Fibroblast of skin of scalp (primary cell): ENCODE results near the gene SF3B5.
"Not testable (repeated sequence)": the region's sequence is repeated elsewhere in the genome, so short reads cannot be mapped to it uniquely, and the experiment has no call there.

Source experiments
- DNase-seq: peaks from one replicate; pipeline ENCODE4 v3.0.0-alpha.2; 2013

The SF3B5 gene

DNA sequence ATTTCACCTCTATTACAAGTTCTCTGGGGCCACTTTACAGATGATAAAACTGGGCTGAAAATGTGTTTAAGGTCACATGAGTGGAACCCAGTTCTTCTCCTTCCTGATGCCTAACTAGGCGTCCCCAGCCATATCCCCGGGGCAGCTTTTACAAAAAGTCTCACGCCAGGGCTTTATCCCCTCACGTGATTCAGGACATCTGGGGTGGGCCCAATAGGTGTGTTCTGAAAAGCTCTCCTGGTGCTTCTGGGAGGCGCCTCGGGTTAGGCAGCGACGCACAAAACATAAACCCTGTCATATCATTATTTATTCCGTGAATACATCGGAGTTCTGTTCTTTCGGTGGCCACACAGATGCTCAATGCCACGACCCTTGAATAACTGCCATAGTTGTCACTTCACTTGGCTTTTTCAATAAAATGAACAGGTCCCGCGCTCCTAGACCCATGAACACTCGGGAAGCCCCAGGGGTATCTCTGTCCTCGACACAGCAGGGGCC lies 32.1 kb downstream of the SF3B5 start:
- DNase-seq, result no peak

- DNase-seq, result no peak
Measured at GRCh38 chr6:144062786-144063185, 32.6 kb downstream of the SF3B5 start.

DNA sequence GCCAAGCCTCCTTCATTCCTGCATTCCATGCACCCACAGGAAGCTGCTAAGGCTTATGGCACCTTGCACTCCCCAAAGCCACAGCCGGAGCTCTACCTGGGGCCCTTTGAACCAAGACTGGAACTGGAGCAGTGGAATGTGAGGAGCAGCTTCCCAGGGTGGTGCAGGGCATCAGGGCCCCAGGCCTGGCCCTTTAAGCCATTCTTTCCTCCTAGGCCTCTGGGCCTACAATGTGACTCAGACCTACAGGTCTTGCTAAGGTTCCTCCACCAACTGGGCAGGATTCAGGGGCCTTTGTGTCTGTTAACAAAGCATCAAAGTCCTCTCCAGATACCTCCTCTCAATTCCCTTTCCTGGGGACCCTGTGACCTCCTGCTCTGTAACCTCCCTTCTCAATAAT lies 36.2 kb downstream of the SF3B5 start:
- no peak for DNase-seq

DNA sequence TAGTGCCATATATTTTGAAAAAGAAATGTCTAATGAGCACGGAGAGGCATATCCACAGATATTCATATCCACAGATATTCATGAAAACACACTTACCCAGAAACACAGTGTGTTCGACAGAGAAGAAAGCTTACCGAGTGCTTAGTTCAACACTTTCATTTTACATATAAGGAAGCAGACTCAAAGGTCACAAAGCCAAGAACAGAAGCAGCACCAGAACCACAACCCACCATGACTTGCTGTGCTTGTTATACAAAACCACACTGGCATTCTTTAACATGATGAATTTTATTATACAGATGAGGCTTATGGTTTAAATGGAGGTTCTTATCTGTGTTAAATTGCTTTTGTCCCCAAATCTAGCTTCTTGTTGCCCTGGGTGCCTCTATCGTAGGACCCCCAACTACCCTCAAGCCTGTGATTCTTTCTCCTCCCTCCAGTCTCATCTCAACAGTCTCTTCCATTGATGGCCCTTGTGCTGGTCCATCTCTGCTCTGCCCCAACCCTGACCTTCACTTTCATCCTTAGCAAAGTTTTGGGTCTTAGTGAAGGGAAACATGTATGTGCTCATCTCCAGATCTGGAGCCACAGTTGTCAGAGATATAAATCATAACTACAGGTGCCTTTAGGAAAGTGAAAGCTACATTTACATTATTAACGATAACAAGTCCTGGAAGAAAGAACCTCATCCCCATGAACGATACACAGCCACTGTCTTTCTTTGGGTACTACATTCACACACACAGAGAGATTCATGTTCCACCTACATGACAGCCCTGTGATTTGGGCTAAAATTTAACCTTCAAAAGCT lies 40.0 kb downstream of the SF3B5 start:
- DNase-seq, result no peak

DNA sequence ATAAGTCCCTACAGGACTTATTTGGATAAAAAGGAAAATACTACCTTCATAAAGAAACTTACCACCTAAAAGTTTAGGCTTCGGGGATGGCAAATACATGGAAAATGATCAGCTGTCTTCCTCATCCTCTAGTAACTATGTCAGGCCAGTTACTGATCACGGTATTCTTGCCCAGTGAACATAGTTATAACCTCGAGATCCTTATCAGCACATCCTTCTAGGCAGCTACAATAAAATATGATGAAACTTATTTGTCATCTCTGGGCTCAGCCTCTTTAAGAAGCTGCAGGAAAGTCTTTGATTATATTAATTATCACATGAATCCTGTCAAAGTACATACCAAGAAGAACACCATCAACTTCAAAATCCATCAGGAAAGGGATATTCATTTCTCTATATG lies 41.8 kb downstream of the SF3B5 start:
- DNase-seq, result no peak

- no peak for DNase-seq
Measured at GRCh38 chr6:144052488-144052887, 42.9 kb downstream of the SF3B5 start.

GRCh38 chr6:144049386-144049785 lies 46.0 kb downstream of the SF3B5 start:
- no peak for DNase-seq

GRCh38 chr6:144047688-144048087 lies 47.7 kb downstream of the SF3B5 start:
- no peak for DNase-seq

GRCh38 chr6:144046672-144047071 lies 48.7 kb downstream of the SF3B5 start:
- DNase-seq, result not testable (repeated sequence)

DNA sequence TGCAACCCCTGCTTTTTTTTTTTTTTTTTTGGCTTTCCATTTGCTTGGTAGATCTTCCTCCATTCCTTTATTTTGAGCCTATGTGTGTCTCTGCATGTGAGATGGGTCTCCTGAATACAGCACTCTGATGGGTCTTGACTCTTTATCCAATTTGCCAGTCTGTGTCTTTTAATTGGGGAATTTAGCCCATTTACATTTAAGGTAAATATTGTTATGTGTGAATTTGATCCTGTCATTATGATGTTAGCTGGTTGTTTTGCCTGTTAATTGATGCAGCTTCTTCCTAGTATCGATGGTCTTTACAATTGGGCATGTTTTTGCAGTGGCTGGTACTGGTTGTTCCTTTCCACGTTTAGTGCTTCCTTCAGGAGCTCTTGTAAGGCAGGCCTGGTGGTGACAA lies 50.4 kb downstream of the SF3B5 start:
- DNase-seq, result not testable (repeated sequence)
